GM23248 (cell line): ENCODE data around the gene GNS. TPM values are rescaled to one million over a fixed set of nuclear protein-coding genes. Genes with fewer than 3 reads are reported as not detected.
"Not testable (repeated sequence)": the region's sequence is repeated elsewhere in the genome, so short reads cannot be mapped to it uniquely, and the experiment has no call there.

ENCODE experiments used
- DNase-seq: peaks from one replicate; pipeline ENCODE4 v3.0.0-alpha.2; 2015
- H2AFZ ChIP-seq: fragments of 200-600 bp; sonication (generic); 2 replicates; pipeline ENCODE4 v1.6.1; 2016; ENCODE audit warnings: antibody characterized with exemption
- H3F3A ChIP-seq: fragments of 200-600 bp; sonication (generic); 2 replicates; pipeline ENCODE4 v1.6.1; 2016; ENCODE audit warnings: mild to moderate bottlenecking, antibody characterized with exemption, mixed run types; ENCODE audit not compliant: insufficient read depth
- H3K27ac ChIP-seq: fragments of 200-600 bp; sonication (generic); 2 replicates; pipeline ENCODE4 v1.5.1; 2016; ENCODE audit warnings: mild to moderate bottlenecking
- H3K27me3 ChIP-seq: fragments of 200-600 bp; sonication (generic); replicated peaks from 2 replicates; pipeline ENCODE4 v1.6.1; 2016; ENCODE audit warnings: mild to moderate bottlenecking; ENCODE audit not compliant: insufficient read depth
- H3K36me3 ChIP-seq: fragments of 200-600 bp; sonication (generic); 2 replicates; pipeline ENCODE4 v1.6.1; 2016; ENCODE audit warnings: low read depth, mild to moderate bottlenecking
- H3K4me1 ChIP-seq: fragments of 200-600 bp; sonication (generic); 2 replicates; pipeline ENCODE4 v1.6.1; 2016; ENCODE audit warnings: mild to moderate bottlenecking; ENCODE audit not compliant: insufficient read depth
- H3K4me2 ChIP-seq: fragments of 200-600 bp; sonication (generic); one replicate; pipeline ENCODE4 v1.6.1; 2016; ENCODE audit warnings: mild to moderate bottlenecking; ENCODE audit not compliant: unreplicated experiment
- H3K4me3 ChIP-seq: fragments of 200-600 bp; sonication (generic); 2 replicates; pipeline ENCODE4 v1.5.1; 2016; ENCODE audit warnings: mild to moderate bottlenecking
- H3K79me2 ChIP-seq: fragments of 200-600 bp; sonication (generic); 2 replicates; pipeline ENCODE4 v1.6.1; 2016; ENCODE audit warnings: mild to moderate bottlenecking; ENCODE audit not compliant: insufficient read depth
- H3K9ac ChIP-seq: fragments of 200-600 bp; sonication (generic); 2 replicates; pipeline ENCODE4 v1.6.1; 2016; ENCODE audit warnings: mild to moderate bottlenecking
- H3K9me2 ChIP-seq: fragments of 200-600 bp; sonication (generic); 2 replicates; pipeline ENCODE4 v1.6.1; 2016; ENCODE audit warnings: mixed run types, mild to moderate bottlenecking, moderate library complexity; ENCODE audit not compliant: insufficient read depth
- H3K9me3 ChIP-seq: fragments of 200-600 bp; sonication (generic); one replicate; pipeline ENCODE4 v1.6.1; 2017; ENCODE audit warnings: low read depth
- H4K20me1 ChIP-seq: fragments of 200-600 bp; sonication (generic); 2 replicates; pipeline ENCODE4 v1.6.0; 2016; ENCODE audit not compliant: insufficient read depth
- EZH2 ChIP-seq: fragments of 200-600 bp; sonication (generic); IDR thresholded peaks from 2 replicates; pipeline ENCODE4 v1.6.1; 2018; ENCODE audit warnings: antibody characterized with exemption, mild to moderate bottlenecking; ENCODE audit not compliant: insufficient read depth, poor library complexity, severe bottlenecking
- EZH2phosphoT487 ChIP-seq: fragments of 200-600 bp; sonication (generic); IDR thresholded peaks from 2 replicates; pipeline ENCODE4 v1.6.1; 2018; ENCODE audit warnings: antibody characterized with exemption, moderate library complexity, mild to moderate bottlenecking, low read depth; ENCODE audit not compliant: insufficient read depth
- WGBS, 2 experiments: methylation state at CpG; one replicate each; pipeline ENCODE4 v1.1.6; 2015 to 2017; ENCODE audit warnings: low lambda C conversion rate in 2 of 2, low coverage in 1 of 2; ENCODE audit errors: missing lambda C conversion rate in 2 of 2; 5-methylcytosine and 5-hydroxymethylcytosine counted together
- in situ Hi-C: fragments of 300-500 bp; cut with MboI; formaldehyde crosslinking; loops from 2 replicates; pipeline ENCODE4 v1.15.0; 2020
- polyA plus RNA-seq: library from polyadenylated mRNA; unstranded; fragments of >200 nt; fragmentation: Nextera tagmentation; extraction: Ambion mirVana; gene quantifications from 2 replicates; pipeline ENCODE4 v1.2.1, GENCODE V29; 2016
- total RNA-seq: library from RNA; depleted of rRNA; stranded (reverse); fragments of >200 nt; shearing (Covaris generic); gene quantifications from 2 replicates; pipeline ENCODE4 v1.2.3, GENCODE V29; 2014

GNS gene
- total and polyA plus RNA-seq, 2 experiments from 2014 or later = 76.6 to 129 TPM

GRCh38 chr12:64691227-64691794, 67.9 kb downstream of the GNS start:
- Histone ChIP-seq H2AFZ (no peak overlapping the region), H3K36me3 (no peaks in the 10 kb centered on the region), H3K4me1 (no peaks in the 10 kb centered on the region), H3K9ac (no peak overlapping the region), H3F3A (no peaks in the 10 kb centered on the region), H3K79me2 (no peaks in the 10 kb centered on the region), H3K4me2 (no peak overlapping the region), H3K4me3 (no peak overlapping the region), H4K20me1 (no peaks in the 10 kb centered on the region), H3K9me2 (no peaks in the 10 kb centered on the region), H3K27ac (no peak overlapping the region), H3K9me3 (no peaks in the 10 kb centered on the region), H3K27me3 (no peaks in the 10 kb centered on the region)
- TF ChIP-seq EZH2 = no peak
- no peak for TF ChIP-seq EZH2phosphoT487
- DNase-seq = no peak
- 98% methylated on average over 6 of the region's 6 CpGs for WGBS, 2 experiments
- in situ Hi-C loops = no loop called here

DNA sequence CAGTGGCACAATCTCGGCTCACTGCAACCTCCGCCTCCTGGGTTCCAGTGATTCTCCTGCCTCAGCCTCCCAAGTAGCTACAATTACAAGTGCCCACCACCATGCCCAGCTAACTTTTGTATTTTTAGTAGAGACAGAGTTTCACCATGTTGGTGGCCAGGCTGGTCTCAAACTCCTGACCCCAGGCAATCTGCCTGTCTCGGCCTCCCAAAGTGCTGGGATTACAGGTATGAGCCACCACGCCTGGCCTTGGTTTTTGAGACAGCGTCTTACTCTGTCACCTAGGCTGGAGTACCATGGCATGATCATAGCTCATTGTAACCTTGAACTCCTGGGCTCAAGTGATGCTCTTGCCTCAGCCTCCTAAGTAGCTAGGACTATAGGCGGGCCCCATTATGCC, 69.0 kb downstream of the GNS start:
- H3F3A ChIP-seq, H3K4me3 ChIP-seq, H3K27me3 ChIP-seq, H3K9me2 ChIP-seq, in situ Hi-C loops, H3K36me3 ChIP-seq, DNase-seq, H3K27ac ChIP-seq, H3K9ac ChIP-seq, H3K79me2 ChIP-seq, H3K9me3 ChIP-seq, H2AFZ ChIP-seq, H3K4me2 ChIP-seq, H3K4me1 ChIP-seq, H4K20me1 ChIP-seq: not testable (repeated sequence)
- WGBS, 2 experiments = 96 to 98% methylated on average over 6 of the region's 6 CpGs

DNA sequence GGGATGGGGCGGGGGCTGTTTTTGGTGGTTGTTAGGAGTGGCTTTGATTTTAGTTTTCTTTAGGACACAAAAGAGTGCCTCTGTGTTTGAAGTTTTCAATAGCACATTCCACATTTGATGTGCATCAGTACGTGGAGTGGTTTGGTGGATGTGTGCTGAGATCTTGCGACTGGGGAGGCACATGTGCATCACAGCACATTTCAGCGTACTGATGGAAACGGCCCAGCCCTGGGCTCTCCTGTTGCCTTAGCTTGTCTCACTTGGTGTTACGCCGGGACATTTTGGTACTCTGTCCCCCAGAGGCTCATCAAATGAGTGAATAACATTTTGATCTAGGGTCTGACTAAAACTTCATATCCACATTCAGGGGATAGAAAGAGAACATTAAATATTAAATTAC, 70.5 kb downstream of the GNS start:
- H3K27ac ChIP-seq = no peak overlapping the region
- H4K20me1 ChIP-seq = no peaks in the 10 kb centered on the region
- no peak overlapping the region for H3K9ac ChIP-seq
- WGBS, 2 experiments = 74 to 81% methylated on average over 7 of the region's 7 CpGs
- no peak overlapping the region for H3K4me3 ChIP-seq
- no peaks in the 10 kb centered on the region for H3K9me2 ChIP-seq
- no peaks in the 10 kb centered on the region for H3K27me3 ChIP-seq
- H3K9me3 ChIP-seq = no peaks in the 10 kb centered on the region
- in situ Hi-C loops = no loop called here
- no peak overlapping the region for H2AFZ ChIP-seq
- H3K79me2 ChIP-seq = no peaks in the 10 kb centered on the region
- TF ChIP-seq EZH2 (no peak), EZH2phosphoT487 (no peak)
- H3K4me2 ChIP-seq = no peak overlapping the region
- H3K4me1 ChIP-seq = no peaks in the 10 kb centered on the region
- DNase-seq = no peak
- no peaks in the 10 kb centered on the region for H3F3A ChIP-seq
- H3K36me3 ChIP-seq = no peaks in the 10 kb centered on the region

- 79 to 80% methylated on average over 6 of the region's 6 CpGs for WGBS, 2 experiments
- H3K9me3 ChIP-seq = no peaks in the 10 kb centered on the region
- no peaks in the 10 kb centered on the region for H3F3A ChIP-seq
- no peak overlapping the region for H3K9ac ChIP-seq
- H3K27ac ChIP-seq = no peak overlapping the region
- TF ChIP-seq EZH2 (no peak), EZH2phosphoT487 (no peak)
- H3K27me3 ChIP-seq = no peaks in the 10 kb centered on the region
- no peaks in the 10 kb centered on the region for H3K79me2 ChIP-seq
- no peaks in the 10 kb centered on the region for H3K4me1 ChIP-seq
- in situ Hi-C loops = no loop called here
- no peak overlapping the region for H3K4me3 ChIP-seq
- H4K20me1 ChIP-seq = no peaks in the 10 kb centered on the region
- no peak overlapping the region for H3K4me2 ChIP-seq
- no peaks in the 10 kb centered on the region for H3K9me2 ChIP-seq
- H2AFZ ChIP-seq = no peak overlapping the region
- no peak for DNase-seq
- no peaks in the 10 kb centered on the region for H3K36me3 ChIP-seq
These were observed 71.0 kb downstream of the GNS start for GRCh38 chr12:64688219-64688618.

- H3K4me2 ChIP-seq = no peak overlapping the region
- H3K9ac ChIP-seq = no peak overlapping the region
- no peaks in the 10 kb centered on the region for H3K4me1 ChIP-seq
- no peaks in the 10 kb centered on the region for H4K20me1 ChIP-seq
- in situ Hi-C loops = no loop called here
- no peaks in the 10 kb centered on the region for H3K9me2 ChIP-seq
- no peaks in the 10 kb centered on the region for H3K27me3 ChIP-seq
- no peaks in the 10 kb centered on the region for H3K9me3 ChIP-seq
- TF ChIP-seq EZH2 = no peak
- no peak for TF ChIP-seq EZH2phosphoT487
- H3F3A ChIP-seq = no peaks in the 10 kb centered on the region
- H3K79me2 ChIP-seq = no peaks in the 10 kb centered on the region
- H3K27ac ChIP-seq = no peak overlapping the region
- WGBS, 2 experiments = 38 to 39% methylated on average over 5 of the region's 5 CpGs
- H3K36me3 ChIP-seq = no peaks in the 10 kb centered on the region
- DNase-seq = no peak
- no peak overlapping the region for H2AFZ ChIP-seq
- H3K4me3 ChIP-seq = no peak overlapping the region
These were observed 71.4 kb downstream of the GNS start for GRCh38 chr12:64687816-64688215.
